ENCODE data around the gene CCT6A.
"Not testable (repeated sequence)": the region's sequence is repeated elsewhere in the genome, so short reads cannot be mapped to it uniquely, and the experiment has no call there.

CCT6A gene

DNA sequence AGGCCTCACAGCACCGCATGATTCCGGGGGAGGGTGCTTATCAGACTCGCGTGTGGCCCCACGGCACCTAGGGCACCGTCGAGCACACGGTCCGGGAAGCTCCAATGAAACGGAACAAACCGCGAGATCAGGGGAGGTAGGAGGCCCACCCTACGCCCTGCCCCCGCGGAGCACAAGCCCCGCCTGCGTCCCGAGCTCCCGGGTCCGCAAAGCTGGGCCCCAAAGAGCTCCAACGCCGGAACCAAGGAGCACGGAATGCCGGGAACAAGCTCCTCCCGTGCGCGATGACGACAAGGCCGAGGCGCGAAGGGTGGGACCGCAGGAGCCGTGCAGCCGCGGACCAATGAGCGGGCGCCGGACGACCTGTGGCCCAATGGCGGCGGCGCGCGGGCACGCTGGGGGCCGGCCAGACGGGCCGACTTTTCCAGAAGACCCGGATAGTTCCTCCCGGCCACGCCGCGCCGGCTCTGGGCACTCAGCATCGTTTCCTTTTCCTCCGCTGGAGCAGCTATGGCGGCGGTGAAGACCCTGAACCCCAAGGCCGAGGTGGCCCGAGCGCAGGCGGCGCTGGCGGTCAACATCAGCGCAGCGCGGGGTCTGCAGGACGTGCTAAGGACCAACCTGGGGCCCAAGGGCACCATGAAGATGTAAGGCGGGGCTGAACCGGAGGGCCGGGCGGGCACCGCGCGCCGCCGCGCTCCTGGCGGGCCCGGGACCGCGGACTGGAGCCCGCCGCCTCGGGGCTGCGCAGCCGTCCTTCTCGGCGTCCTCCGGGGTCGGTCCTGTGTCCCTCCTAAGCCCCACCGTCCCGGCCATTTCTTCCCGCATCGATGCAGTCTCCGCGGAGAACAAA lies at the start of gene CCT6A, which contains the start of gene PSPH:
CCT6A (plus strand) TSS at position 427 of the 853 bp plus-strand sequence; CDS start at position 511, 84 bp downstream.
PSPH (minus strand) TSS at position 106 of the 853 bp plus-strand sequence. CDS start 30,232 bp downstream, outside the sequence.
- peak; percentile 99 for DNase-seq (ENCODE audit: low read depth)

GRCh38 chr7:56003749-56004148 lies 47.8 kb upstream of the CCT6A start:
- DNase-seq (ENCODE audit: low read depth), result no peak

- DNase-seq (ENCODE audit: low read depth), result peak; percentile 33
Observed at GRCh38 chr7:56007167-56007652, 44.4 kb upstream of the CCT6A start.

DNA sequence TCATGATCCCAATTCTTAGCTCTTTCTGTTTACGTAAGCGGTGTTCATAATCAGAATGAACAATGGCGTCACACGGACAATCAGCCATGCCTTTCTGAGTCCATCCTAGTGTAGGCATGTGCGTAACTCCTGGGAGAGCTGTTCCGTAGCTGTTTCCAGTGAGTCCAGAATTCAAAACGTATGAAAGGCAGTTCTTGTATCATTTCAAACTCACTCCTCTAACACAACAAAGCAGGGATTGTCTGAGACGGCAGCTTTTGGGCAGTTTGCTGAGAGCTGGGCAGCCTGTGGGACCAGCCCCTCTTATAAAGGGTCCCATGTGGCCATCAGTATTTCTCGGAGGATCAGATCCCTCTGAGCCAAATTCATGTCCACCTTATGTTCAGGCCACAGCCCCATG lies 43.7 kb upstream of the CCT6A start:
- DNase-seq (ENCODE audit: low read depth), result no peak

- DNase-seq (ENCODE audit: low read depth), result no peak
Observed at GRCh38 chr7:56009695-56010094, 41.9 kb upstream of the CCT6A start.

DNA sequence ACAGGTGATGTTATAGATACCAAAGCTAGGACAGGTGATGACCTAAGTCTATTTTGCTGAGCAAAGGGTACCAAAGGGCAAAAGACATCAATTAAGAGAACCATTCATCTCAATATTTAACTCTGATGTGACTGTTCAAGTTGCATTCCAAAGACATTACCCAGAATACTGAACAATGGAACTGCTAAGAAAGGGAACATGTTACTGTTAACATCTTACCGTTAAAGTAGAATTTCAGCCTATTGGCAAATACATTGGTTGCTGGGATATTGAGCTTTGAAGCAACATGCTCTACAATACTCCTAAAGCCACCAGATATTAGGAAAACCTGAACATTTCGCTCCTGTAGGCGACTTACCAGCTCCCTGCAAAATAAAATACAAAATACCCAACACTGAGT lies 34.5 kb upstream of the CCT6A start:
- not testable (repeated sequence) for DNase-seq (ENCODE audit: low read depth)

GRCh38 chr7:56019501-56019900 lies 32.1 kb upstream of the CCT6A start:
- no peak for DNase-seq (ENCODE audit: low read depth)

DNA sequence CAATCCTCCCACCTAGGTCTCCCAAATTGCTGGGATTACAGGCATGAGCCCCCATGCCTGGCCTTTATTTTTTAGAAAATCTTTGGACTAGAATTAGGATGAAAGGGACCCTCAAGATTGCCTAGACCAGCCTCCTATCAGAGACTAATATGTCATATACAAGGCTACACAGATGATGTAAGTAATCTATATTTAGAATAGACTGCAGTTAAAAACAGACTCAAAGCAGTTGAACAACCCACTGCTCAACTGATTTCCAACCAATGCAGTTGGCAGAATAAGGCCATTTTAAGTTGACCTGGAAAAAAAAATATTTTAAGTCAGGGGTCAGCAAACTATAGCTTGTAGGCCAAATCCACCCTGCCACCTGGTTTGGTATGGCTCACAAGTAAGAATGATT lies 28.1 kb upstream of the CCT6A start:
- DNase-seq (ENCODE audit: low read depth), result no peak

DNA sequence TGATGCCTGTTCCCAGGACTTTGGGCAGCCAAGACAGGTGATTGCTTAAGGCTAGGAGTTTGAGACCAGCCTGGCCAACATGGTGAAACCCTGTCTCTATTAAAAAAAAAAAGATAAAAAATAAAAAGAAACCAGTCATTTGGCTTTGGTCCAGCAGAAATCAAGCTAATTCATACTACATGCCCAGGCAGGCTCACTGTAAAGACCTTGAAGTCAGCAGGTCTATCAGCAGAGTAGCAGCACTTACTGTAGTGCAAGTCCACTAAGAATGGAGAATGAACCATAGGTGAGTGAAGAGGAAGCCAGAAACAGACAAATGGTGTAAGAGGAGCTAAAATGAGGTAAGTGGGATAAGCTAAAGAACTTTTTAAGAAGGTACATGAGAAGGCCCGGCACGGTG lies 25.0 kb upstream of the CCT6A start:
- DNase-seq (ENCODE audit: low read depth), result no peak

GRCh38 chr7:56028942-56029630 lies 22.5 kb upstream of the CCT6A start:
- DNase-seq (ENCODE audit: low read depth), result peak; percentile 48

DNA sequence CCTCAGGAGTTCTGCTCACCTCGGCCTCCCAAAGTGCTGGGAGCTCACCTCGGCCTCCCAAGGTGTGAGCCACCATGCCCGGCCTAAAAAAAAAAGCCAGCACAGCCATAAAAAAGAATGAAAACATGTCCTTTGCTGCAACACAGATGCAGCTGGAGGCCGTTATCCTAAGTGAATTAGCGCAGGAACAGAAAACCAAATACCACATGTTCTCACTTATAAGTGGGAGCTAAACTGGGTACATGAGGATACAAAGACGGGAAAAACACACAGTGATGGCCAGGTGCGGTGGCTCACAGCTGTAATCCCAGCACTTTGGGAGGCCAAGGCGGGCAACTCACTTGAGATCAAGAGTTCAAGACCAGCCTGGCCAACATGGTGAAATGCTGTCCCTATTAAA lies 21.2 kb upstream of the CCT6A start:
- no peak for DNase-seq (ENCODE audit: low read depth)

- DNase-seq (ENCODE audit: low read depth), result not testable (repeated sequence)
Observed at GRCh38 chr7:56031556-56031955, 20.0 kb upstream of the CCT6A start.

DNA sequence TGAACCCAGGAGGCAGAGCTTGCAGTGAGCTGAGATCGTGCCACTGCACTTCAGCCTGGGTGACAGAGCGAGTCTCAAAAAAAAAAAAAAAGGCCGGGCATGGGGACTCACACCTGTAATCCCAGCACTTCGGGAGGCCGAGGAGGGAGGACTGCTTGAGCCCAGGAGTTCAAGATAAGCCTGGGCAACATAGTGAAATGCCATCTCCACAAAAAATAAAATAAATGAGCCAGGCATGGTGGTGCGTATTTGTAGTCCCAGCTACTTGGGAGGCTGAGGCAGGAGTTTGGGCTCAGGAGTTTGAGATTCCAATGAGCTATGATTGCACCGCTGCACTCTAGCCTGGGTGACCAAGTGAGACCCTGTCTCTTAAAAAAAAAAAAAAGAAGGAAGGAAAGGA lies 19.0 kb upstream of the CCT6A start:
- not testable (repeated sequence) for DNase-seq (ENCODE audit: low read depth)

- peak; percentile 81 for DNase-seq (ENCODE audit: low read depth)
Observed at GRCh38 chr7:56033671-56034432, 17.7 kb upstream of the CCT6A start.

- DNase-seq (ENCODE audit: low read depth), result no peak
Observed at GRCh38 chr7:56040730-56041129, 10.8 kb upstream of the CCT6A start.

- not testable (repeated sequence) for DNase-seq (ENCODE audit: low read depth)
Observed at GRCh38 chr7:56045758-56046157, 5.8 kb upstream of the CCT6A start.

DNA sequence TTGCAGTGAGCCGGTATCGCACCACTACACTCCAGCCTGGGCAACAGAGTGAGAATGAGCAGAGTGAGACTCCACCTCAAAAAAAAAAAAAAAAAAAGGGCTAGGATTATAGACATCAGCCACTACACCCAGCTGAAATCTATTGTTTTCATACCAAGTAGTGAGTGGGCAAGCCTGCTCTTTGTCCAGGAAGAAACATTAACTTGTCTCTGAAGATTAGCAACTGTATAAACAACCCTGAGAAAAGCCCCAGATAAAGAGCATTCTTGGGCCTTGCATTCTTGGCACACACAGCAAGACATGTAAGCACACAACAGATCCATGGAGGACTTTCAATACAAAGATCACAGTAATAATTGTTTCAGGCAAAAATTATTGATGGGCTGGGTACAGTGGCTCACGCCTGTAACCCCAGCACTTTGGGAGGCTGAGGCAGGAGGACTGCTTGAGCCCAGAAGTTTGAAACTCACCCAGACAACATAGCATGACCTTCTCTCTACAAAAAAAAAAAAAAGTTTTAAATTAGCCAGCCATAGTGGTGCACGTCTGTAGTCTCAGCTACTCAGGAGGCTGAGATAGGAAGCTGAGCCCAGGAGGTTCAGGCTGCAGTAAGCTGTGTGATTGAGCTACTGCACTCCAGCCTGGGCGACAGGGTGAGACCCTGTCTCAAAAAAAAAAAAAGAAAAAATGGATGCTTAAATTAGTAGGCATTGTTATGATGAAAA lies 4.7 kb upstream of the CCT6A start:
- peak; percentile 96 for DNase-seq (ENCODE audit: low read depth)

DNA sequence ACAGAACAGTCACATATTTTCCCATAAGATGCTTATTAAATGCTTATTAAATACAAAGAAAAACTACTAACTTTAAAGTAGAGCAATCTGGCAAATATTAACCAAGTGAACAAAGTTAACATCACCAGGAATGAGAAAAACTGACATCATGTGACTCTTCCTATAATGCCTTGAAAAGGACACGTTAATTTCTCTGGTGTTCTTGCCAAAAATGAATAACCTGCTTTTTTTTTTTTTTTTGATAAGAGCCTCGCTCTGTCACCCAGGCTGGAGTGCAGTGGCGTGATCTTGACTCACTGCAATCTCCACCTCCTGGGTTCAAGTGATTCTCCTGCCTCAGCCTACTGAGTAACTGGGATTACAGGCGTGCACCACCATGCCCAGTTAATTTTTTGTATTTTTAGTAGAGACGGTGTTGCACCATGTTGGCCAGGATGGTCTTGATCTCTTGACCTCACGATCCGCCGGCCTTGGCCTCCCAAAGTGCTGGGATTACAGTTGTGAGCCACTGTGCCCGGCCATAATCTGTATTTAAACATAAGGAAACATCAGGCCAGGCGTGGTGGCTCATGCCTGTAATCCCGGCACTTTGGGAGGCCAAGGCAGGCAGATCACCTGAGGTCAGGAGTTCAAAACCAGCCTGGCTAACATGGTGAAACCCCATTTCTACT lies 4.0 kb upstream of the CCT6A start:
- peak; percentile 17 for DNase-seq (ENCODE audit: low read depth)

GRCh38 chr7:56048245-56048644 lies 3.3 kb upstream of the CCT6A start:
- no peak for DNase-seq (ENCODE audit: low read depth)

DNA sequence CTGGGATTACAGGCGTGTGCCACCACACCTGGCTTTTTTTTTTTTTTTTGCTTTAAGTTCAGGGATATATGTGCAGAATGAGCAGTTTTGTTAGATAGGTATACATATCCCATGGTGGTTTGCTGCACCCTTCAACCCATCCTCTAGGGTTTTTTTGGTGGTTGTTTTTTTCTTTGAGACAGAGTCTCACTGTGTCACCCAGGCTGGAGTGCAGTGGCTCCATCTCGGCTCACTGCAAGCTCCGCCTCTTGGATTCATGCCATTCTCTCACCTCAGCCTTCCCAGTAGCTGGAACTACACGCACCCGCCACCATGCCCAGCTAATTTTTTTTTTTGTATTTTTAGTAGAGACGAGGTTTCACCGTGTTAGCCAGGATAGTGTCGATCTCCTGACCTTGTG lies 2.8 kb upstream of the CCT6A start:
- DNase-seq (ENCODE audit: low read depth), result not testable (repeated sequence)

DNA sequence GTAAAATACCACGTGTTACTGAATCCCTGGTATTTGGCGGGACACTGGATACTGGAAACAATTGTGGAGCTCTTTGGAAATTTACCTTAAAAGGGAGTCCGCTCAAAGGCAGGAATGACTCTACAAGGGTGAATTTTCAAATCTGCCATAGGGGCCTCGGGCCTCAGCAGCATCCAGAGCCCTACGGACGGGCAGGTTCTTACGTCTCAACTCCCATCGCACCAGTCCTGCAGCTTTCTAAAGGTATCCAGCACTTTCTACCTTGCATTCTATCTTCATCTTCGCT lies 569 bp upstream of the CCT6A start:
- DNase-seq (ENCODE audit: low read depth), result no peak

All from iris pigment epithelial cell (primary cell).